Superior temporal gyrus (tissue), 1 donor: ENCODE data around the gene UTP25.
A peak's percentile ranks its signal among the peaks of the same experiment; 100 is the strongest.
"Not testable (repeated sequence)": the region's sequence is repeated elsewhere in the genome, so short reads cannot be mapped to it uniquely, and the experiment has no call there.

Source experiments
- DNase-seq: peaks from one replicate; pipeline ENCODE4 v3.0.0-alpha.2; 2016; ENCODE audit errors: extremely low spot score

UTP25 gene, protein sequence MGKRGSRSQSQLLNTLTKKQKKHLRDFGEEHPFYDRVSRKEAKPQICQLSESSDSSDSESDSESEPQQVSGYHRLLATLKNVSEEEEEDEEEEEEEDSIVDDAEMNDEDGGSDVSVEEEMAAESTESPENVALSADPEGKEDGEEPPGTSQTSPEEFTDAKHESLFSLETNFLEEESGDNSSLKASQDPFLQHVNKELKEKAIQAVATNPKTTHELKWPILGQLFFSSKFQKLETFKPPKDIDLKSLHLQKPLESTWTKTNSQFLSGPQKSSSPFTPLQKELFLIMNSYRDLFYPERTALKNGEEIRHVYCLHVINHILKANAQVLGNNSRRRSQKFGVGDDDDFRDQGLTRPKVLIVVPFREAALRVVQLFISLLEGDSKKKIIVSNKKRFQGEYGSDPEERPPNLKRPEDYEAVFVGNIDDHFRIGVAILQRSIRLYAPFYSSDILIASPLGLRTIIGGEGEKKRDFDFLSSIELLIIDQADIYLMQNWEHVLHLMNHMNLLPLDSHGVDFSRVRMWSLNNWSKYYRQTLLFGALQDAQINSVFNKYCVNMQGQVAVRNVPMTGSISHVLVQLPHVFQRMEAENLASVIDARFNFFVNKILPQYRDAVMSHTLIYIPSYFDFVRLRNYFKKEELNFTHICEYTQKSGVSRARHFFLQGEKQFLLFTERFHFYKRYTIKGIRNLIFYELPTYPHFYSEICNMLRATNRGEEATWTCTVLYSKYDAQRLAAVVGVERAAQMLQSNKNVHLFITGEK

DNA sequence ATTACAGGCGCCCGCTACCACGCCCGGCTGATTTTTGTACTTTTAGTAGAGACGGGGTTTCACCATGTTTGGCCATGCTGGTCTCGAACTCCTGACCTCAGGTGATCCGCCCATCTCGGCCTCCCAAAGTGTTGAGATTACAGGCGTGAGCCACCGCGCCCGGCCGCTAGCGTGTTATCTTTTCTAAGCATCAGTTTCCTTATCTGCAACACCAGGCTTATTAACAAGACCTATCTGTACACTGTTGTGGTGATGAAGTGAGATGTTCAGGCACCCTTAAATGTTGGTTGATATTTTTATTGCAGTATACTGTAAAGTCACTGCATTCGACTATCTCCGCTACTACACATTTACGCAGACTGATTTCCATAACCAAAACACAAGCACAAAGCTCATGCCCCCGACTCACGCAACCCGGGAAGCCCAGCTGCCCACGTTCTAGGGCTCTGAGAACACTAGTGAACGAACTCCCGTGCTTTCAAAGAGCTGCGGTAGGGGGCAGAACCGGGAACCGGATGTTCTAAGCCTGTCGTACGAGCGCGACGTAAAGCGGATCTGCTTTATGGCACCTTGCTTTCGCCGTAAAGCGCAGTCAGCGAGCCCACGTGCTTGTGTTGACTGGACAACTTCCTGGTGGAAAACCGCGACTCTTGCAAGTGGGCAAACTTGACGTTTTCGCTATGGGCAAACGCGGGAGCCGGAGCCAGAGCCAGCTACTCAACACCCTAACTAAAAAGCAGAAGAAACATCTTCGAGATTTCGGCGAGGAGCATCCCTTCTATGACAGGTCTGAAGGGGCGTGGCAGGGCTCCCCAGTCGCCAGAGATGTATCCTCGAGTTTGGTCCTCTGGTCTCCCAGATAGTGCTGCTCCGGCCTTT lies at the start of gene UTP25:
Gene UTP25, plus strand, starts transcription at position 589 of the 879 bp plus-strand sequence. Its CDS starts 92 bp downstream, at position 681.
- peak; percentile 98 for DNase-seq

GRCh38 chr1:209778102-209778501 lies 49.7 kb upstream of the UTP25 start:
- no peak for DNase-seq

GRCh38 chr1:209780268-209780667 lies 47.5 kb upstream of the UTP25 start:
- DNase-seq, result no peak

GRCh38 chr1:209783386-209783785 lies 44.4 kb upstream of the UTP25 start:
- DNase-seq, result no peak

- peak; percentile 99 for DNase-seq
Measured at GRCh38 chr1:209784265-209785169, 43.3 kb upstream of the UTP25 start, which contains the start of gene C1orf74. TSS of gene C1orf74 (minus strand) at chr1:209784559. CDS start at chr1:209783634, 925 bp downstream.

- no peak for DNase-seq
Measured at GRCh38 chr1:209785592-209785991, 42.2 kb upstream of the UTP25 start.

GRCh38 chr1:209786146-209786545 lies 41.6 kb upstream of the UTP25 start:
- DNase-seq, result no peak

DNA sequence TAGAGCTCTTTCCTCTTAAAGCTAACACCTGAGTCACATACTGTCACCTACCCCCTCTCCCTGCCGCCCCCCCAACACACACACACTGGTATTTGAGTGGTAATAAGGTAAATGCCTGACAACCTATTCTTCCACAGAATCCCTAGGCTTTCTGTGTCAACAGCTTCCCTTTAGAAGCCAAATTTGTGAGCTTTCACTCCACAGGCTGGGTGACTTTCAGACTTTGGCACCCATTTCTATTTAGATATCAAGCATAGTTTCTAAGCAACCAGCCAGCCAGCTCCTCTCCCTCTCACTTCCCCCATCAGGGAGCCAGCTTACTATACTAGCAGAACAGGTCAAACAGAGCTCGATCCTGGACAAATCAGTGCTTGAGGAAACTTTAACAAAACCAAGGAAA lies 40.2 kb upstream of the UTP25 start:
- peak; percentile 22 for DNase-seq

DNA sequence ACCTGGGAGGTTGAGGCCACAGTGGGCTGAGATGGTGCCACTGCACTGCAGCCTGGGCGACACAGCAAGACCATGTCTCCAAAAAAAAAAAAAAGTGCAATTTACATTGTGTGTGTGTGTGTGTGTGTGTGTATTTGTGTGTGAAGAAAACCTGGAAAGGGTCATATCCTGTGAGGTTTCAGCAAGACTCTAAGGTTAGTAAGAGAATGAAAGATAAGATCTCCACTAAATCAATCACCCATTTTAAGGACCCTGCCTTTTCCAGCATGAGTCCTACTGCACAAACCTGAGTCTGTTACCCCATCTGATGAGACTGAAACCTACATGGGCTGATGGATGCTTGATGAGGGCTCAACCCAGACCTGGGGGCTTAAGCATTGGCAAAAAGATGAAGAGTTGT lies 38.5 kb upstream of the UTP25 start:
- no peak for DNase-seq

GRCh38 chr1:209790286-209791193 lies 37.2 kb upstream of the UTP25 start:
- no peak for DNase-seq

DNA sequence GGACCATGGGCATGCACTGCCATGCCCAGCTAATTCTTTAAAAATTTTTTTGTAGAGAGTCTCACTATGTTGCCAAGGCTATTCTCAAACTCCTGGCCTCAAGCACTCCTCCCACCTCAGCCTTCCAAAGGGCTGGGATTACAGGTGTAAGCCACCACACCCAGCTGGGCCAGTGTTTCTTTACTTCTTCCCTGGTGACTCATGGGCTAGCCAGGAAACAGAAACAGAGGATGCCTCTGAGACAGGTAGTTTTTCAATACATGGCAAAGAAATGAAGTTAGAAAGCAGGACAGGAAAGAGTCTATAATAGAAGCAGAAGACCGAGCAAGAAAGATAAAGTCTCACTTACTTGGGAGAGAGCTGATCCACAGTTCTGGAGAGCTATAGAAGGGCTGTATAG lies 35.9 kb upstream of the UTP25 start:
- DNase-seq, result no peak

DNA sequence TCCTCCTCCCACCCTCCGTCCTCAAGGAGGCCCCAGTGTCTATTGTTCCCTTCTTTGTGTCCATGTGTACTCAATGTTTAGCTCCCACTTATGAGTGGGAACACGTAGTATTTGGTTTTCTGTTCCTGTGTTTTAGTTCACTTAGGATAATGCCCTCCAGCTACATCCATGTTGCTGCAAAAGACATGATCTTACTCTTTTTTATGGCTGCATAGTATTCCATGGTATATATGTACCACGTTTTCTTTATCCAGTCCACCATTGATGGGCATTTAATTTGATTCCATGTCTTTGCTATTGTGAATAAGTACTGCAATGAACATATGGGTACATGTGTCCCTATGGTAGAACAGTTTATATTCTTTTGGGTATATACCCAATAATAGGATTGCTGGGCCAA lies 34.1 kb upstream of the UTP25 start:
- DNase-seq, result not testable (repeated sequence)

DNA sequence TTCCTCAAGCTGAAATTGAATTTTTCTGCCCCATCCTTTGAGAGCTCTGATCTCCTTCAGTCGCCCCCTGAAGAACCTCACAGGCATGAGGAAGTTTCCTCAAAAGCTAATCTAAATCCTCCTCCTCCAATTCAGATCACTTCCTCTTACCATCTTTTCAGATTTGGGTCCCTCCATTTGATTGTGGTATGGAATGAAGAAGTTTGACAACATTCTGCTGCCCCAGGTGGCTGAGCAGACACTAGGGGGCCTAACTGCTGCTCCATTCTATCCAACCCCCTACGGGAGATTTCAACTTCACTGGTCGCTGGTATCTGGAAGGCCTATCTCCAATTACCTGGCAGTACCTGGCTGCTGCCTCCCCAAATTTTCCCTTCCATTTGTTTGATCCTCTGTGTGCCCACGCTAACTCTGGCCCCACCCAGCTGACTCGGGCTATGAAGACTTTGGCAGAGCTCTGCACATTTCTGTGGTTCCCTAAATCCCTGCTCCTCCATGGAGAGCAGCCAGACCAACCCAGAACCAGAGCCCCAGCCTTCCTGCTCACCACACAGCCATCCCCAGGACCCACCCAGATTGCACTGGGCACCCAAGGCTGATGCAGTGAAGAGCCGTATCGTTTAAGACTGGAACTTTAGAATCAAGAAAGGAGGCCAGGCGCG lies 29.7 kb upstream of the UTP25 start:
- no peak for DNase-seq

DNA sequence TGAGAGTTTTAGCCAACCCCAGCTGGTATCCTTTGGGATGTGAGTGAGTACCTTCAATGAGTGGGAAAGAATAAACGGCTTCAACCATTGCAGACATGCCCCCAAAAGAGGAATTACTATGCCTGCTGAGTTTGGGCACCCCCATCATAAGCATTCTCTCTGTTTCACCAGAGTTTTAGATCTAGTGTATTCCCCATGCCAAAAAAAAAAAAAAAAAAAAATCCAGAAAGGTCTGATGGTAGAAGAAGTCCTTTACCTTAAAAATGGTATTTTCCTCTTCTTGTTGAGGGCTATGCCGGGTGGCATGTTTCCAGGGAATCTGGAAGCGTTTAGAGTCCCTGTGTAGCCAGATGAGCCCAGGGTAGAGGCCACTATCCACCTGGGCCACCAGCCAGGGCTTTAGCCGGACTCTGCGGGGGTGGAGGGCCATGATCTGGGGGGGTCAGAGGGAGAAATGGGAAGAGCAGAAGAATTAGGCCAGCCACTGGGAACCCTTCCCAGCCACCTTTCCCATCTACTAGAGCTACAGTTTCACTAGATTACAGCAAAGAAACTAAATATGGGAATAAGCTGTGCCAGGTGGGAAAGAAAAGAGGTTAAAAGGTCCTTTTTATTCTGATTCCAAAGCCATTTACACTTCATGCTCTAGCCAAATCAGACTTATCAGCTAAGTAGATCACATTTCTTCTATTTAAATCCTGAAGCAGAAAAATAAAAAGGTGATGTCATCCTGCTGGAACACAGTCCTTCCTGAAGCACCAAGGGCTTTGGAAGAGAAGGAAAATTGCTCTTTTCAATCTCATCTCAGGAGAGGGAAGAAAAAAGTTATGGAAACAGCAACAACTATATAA lies 26.6 kb upstream of the UTP25 start:
- no peak for DNase-seq

GRCh38 chr1:209802117-209802779 lies 25.5 kb upstream of the UTP25 start:
- no peak for DNase-seq

DNA sequence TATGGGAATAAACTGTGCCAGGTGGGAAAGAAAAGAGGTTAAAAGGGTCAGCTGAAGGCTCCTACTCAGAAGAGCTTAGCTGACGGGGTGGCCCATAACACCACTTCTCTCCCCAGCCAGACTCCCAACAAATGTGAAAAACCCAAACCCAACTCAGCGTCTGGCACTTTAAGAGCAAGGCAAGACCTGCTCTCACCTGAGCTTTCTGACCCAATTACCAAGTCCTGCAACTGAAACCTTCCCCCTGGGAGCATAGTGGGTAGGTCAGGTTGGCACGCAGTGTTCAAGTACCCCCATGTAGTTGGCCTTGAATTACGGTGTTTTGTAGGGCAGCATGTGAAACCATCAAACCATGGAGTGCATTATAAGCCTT lies 25.0 kb upstream of the UTP25 start:
- no peak for DNase-seq

DNA sequence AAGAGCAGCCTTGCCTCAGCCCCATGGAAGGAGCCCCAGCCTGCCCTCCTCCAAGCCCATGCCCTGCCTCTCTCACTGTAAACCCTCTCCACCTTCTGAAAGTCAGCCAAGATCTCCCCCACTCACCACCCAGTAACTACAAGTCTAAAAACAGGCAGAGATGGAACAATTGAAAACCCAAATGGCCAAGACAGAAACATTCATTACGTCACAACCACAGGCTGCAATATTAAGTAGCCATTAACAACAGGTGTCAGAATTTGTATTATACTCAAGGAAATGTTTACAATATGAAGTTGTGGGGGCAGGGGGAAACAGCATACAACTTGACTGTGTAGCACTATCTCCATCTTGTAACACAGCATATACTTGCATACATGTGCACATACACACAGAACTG lies 24.2 kb upstream of the UTP25 start:
- DNase-seq, result no peak

GRCh38 chr1:209805341-209805781 lies 22.4 kb upstream of the UTP25 start:
- no peak for DNase-seq
